Thyroid gland (tissue), 4 donors: Measurements from ENCODE around the gene TSHR. TPM values are rescaled to one million over a fixed set of nuclear protein-coding genes. Genes with fewer than 3 reads are reported as not detected.
"Not testable (repeated sequence)": the region's sequence is repeated elsewhere in the genome, so short reads cannot be mapped to it uniquely, and the experiment has no call there.

Experiments used
- DNase-seq, 2 donors: peaks; one replicate each; pipeline ENCODE4 v3.0.0-alpha.2; 2019
- H3K27ac ChIP-seq, 3 donors: fragments of 200-600 bp; sonication (generic); 1 replicate in 2 of 3; 2 replicates in 1 of 3; pipeline ENCODE4 v1.5.1; 2016 to 2019; ENCODE audit warnings: mild to moderate bottlenecking in 1 of 3, moderate library complexity in 1 of 3
- H3K27me3 ChIP-seq: fragments of 200-600 bp; sonication (generic); one replicate; pipeline ENCODE4 v1.5.1; 2019
- H3K36me3 ChIP-seq, 2 donors: fragments of 200-600 bp; sonication (generic); one replicate each; pipeline ENCODE4 v1.5.1; 2016 to 2019
- H3K4me1 ChIP-seq, 2 donors: fragments of 200-600 bp; sonication (generic); one replicate each; pipeline ENCODE4 v1.5.1; 2017 to 2019
- H3K4me3 ChIP-seq, 3 donors: fragments of 200-600 bp; sonication (generic); replicated peaks in 1 of 3; 1 replicate in 2 of 3; 2 replicates in 1 of 3; pipeline ENCODE4 v1.5.1; 2016; ENCODE audit warnings: mild to moderate bottlenecking in 1 of 3
- H3K9me3 ChIP-seq: fragments of 200-600 bp; sonication (generic); one replicate; pipeline ENCODE4 v1.5.1; 2017
- POLR2A ChIP-seq, 2 donors: fragments of 450-650 bp; IDR thresholded peaks; one replicate each; pipeline ENCODE4 v1.6.1; 2017; ENCODE audit warnings: antibody characterized with exemption in 2 of 2, mild to moderate bottlenecking in 2 of 2, moderate library complexity in 1 of 2
- WGBS, 2 donors: methylation state at CpG; one replicate each; pipeline ENCODE4 v1.1.5; 2017; 5-methylcytosine and 5-hydroxymethylcytosine counted together
- intact Hi-C: fragments of 100-400 bp; cut with DNase I; formaldehyde crosslinking; loops from one replicate; pipeline ENCODE4 v1.15.1; 2023
- total RNA-seq, 4 donors: library from RNA; depleted of rRNA; stranded (reverse); fragments of >200 nt; gene quantifications; one replicate each; pipeline ENCODE4 v1.2.3, GENCODE V29; 2016
- TF ChIP-seq, protein P1 (sequence below), 6 experiments: fragments of 200-600 bp in 3 of 6; fragments of 450-650 bp in 3 of 6; sonication (generic) in 3 of 6; IDR thresholded peaks; one replicate each; pipeline ENCODE4 v1.5.1; 2016 to 2019; ENCODE audit warnings: antibody characterized with exemption in 6 of 6, mild to moderate bottlenecking in 2 of 6, inconsistent platforms in 1 of 6, moderate library complexity in 1 of 6

Gene TSHR
- total RNA-seq, 4 donors from 2014 or later, result 551 to 711 (median 608) TPM

DNA sequence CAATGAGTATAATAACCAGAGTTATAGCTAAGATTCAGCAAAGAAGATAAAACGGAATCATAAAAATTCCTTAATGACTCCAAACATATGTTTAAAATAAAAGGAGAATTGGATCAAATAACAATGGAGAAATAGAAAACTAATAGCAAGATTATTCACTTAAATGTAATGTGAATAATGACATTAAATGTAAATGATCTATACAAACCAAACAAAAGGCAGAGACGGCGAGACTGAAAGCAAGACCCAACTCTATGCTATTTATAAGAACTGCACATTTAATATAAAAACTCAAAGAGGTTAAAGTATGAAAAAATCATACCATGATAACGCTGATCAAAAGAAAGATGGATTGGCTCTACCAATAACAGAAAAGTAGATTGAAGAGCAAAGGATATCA is 3.9 kb upstream of the TSHR start:
- intact Hi-C loops, result no loop called here
- Histone ChIP-seq H3K4me3 (no peak overlapping the region), H3K4me1 (no peaks in the 10 kb centered on the region), H3K9me3 (no peaks in the 10 kb centered on the region), H3K27ac (no peak overlapping the region), H3K36me3 (no peaks in the 10 kb centered on the region), H3K27me3 (no peaks in the 10 kb centered on the region)
- no peak for TF ChIP-seq POLR2A (IDR thresholded peaks at IDR 0.05)
- TF ChIP-seq, protein P1, sequence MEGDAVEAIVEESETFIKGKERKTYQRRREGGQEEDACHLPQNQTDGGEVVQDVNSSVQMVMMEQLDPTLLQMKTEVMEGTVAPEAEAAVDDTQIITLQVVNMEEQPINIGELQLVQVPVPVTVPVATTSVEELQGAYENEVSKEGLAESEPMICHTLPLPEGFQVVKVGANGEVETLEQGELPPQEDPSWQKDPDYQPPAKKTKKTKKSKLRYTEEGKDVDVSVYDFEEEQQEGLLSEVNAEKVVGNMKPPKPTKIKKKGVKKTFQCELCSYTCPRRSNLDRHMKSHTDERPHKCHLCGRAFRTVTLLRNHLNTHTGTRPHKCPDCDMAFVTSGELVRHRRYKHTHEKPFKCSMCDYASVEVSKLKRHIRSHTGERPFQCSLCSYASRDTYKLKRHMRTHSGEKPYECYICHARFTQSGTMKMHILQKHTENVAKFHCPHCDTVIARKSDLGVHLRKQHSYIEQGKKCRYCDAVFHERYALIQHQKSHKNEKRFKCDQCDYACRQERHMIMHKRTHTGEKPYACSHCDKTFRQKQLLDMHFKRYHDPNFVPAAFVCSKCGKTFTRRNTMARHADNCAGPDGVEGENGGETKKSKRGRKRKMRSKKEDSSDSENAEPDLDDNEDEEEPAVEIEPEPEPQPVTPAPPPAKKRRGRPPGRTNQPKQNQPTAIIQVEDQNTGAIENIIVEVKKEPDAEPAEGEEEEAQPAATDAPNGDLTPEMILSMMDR (IDR thresholded peaks at IDR 0.05), result no peak
- 94% methylated on average over 4 of the region's 4 CpGs for WGBS, 2 donors
- DNase-seq, result no peak

DNA sequence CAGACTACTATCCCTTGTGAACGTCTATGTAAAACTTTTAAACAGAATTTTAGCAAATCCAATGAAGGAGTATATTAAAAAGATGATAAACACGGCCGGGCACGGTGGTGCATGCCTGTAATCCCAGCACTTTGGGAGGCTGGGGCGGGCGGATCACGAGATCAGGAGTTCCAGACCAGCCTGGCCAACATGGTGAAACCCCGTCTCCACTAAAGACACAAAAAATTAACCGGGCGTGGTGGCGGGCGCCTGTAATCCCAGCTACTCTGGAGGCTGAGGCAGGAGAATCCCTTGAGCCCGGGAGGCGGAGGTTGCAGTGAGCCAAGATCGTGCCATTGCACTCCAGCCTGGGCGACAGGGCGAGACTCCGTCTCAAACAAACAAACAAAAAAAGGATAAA is 2.2 kb upstream of the TSHR start:
- H3K27me3 ChIP-seq, H3K9me3 ChIP-seq, H3K4me3 ChIP-seq, DNase-seq, intact Hi-C loops, H3K36me3 ChIP-seq, H3K4me1 ChIP-seq, H3K27ac ChIP-seq: not testable (repeated sequence)
- 90% methylated on average over 18 of the region's 18 CpGs for WGBS, 2 donors

DNA sequence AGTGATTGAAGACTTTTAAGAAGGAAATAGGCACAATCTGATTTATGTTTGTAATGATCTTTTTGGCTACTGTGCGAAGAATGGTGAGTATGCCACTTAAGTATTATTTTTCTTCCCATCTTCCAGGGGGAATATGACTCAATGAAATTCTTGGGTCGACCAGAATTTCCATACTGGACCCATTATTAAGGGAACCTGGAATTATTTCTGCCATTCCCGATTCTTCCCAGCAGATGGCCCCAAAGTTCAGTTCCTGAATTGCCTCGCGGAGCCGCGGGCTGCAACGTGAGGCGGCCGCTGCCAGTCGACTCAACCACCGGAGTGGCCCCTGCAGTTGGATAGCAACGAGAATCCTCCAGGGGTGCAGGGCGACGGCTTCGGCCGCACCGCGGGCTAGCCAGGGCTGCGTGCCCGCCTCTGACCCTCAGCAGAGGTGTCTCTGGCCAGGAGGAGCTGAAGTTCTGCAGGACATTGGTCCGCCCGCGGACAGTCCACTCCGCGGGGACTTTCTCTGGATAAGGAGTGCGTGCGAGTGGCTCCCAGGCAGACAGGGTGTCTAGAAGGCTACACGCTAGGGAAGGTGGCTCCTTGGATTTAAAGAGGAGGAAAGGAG is 628 bp upstream of the TSHR start:
- H3K9me3 ChIP-seq, result no peaks in the 10 kb centered on the region
- H3K27ac ChIP-seq, result peak overlapping the region; percentile 93 to 95 (median 94)
- intact Hi-C loops, result loop anchor here (5.0 kb wide), 1 partner anchor 213 kb away; no protein-coding TSS in a partner anchor
- H3K4me3 ChIP-seq, result peak overlapping the region; percentile 26 to 65 (median 36)
- WGBS, 2 donors, result 1% methylated on average over 7 to 20 of the region's 29 CpGs
- TF ChIP-seq POLR2A (IDR thresholded peaks at IDR 0.05), result peak in 1 of 2 donors; percentile 80
- TF ChIP-seq, protein P1 (IDR thresholded peaks at IDR 0.05), result peak; percentile 60 to 93 (median 86)
- H3K27me3 ChIP-seq, result no peaks in the 10 kb centered on the region
- no peaks in the 10 kb centered on the region for H3K4me1 ChIP-seq
- H3K36me3 ChIP-seq, result no peaks in the 10 kb centered on the region
- DNase-seq, result peak; percentile 90 to 91

DNA sequence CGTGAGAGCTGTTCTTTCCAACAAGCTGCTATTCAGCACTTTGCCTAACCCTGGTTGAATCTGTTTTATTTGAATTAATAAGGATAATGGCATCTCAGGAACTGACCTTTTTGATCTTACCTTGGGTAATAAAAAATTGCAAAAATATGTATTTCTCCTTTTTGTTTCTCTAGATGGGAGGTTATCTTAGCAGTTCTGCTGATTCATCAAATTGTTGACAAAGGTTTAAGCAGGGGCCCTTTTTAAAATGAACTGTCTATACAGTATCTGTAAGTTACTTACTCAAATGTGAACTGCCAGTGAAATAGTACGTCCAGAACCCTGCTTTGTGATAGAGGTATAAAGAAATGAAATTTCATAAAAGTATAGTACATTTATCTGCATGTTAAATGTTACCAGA is 681 bp downstream of the TSHR start:
- WGBS, 2 donors, result 27 to 42% methylated on average over 2 of the region's 2 CpGs
- peaks cover 5% of the 10 kb centered on the region in 2 donors for H3K4me1 ChIP-seq
- peak overlapping the region; percentile 26 to 65 (median 41) for H3K4me3 ChIP-seq
- no peak for DNase-seq
- peak overlapping the region; percentile 93 to 95 (median 94) for H3K27ac ChIP-seq
- intact Hi-C loops, result loop anchor here (5.0 kb wide), 1 partner anchor 211 kb away; no protein-coding TSS in a partner anchor
- no peaks in the 10 kb centered on the region for H3K9me3 ChIP-seq
- no peaks in the 10 kb centered on the region for H3K27me3 ChIP-seq
- no peak for TF ChIP-seq POLR2A (IDR thresholded peaks at IDR 0.05)
- TF ChIP-seq, protein P1 (IDR thresholded peaks at IDR 0.05), result no peak
- H3K36me3 ChIP-seq, result no peaks in the 10 kb centered on the region

DNA sequence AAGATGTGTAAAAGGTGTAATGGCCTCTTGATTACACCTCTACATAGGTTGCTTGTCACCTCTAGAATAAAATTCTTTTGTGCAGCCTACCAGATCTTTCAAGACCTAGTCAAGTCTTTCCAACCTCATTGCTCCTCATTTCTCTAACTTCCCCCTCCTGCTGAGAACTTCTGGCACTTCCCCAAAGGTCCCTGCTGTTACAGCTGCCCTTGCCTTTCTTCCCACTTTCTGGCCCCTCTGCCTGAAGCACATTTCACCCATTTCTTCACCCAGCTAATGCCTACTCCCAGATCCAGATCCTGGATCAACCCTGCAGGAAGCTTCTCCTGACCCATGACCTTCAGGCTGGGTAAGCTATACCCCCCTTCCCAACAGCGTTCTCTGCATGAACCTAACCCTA is 1.5 kb downstream of the TSHR start:
- DNase-seq, result peak; percentile 71 to 72
- H3K4me1 ChIP-seq, result peaks cover 5 to 7% of the 10 kb centered on the region in 2 donors
- no peaks in the 10 kb centered on the region for H3K36me3 ChIP-seq
- peak in 1 of 2 donors; percentile 57 for TF ChIP-seq POLR2A (IDR thresholded peaks at IDR 0.05)
- TF ChIP-seq, protein P1 (IDR thresholded peaks at IDR 0.05), result no peak
- H3K9me3 ChIP-seq, result no peaks in the 10 kb centered on the region
- intact Hi-C loops, result loop anchor here (5.0 kb wide), 1 partner anchor 210 kb away; no protein-coding TSS in a partner anchor
- H3K27me3 ChIP-seq, result no peaks in the 10 kb centered on the region
- H3K27ac ChIP-seq, result peak overlapping the region; percentile 93 to 95 (median 94)
- 16 to 47% methylated on average over 1 of the region's 1 CpG for WGBS, 2 donors
- peak overlapping the region in 2 of 3 donors; percentile 26 to 65 for H3K4me3 ChIP-seq
